ENCODE results near the gene IL10RA.

GRCh38 chr11:118006153-118006534 is 19.9 kb downstream of the IL10RA start:
- TF ChIP-seq CTCF (IDR thresholded peaks at IDR 0.05; ENCODE audit: low read length) (no peak), EZH2 (optimal IDR thresholded peaks at IDR 0.05; ENCODE audit: low read depth, low read length) (no peak), EZH2phosphoT487 (IDR thresholded peaks at IDR 0.05; ENCODE audit: low read length) (no peak)

Measured in MM.1S (cell line).